ENCODE measurements around the gene PRDM11. TPM values are rescaled to one million over a fixed set of nuclear protein-coding genes. Genes with fewer than 3 reads are reported as not detected.

Gene PRDM11
- total and polyA plus RNA-seq, 2 of the 8 experiments (the other 6 are each of a cell fraction or from before 2014, with no cell fraction given) = 3.6 to 11.7 TPM

GRCh38 chr11:45209891-45210699 is 63.7 kb downstream of the PRDM11 start:
- Histone ChIP-seq H3K27ac (ENCODE audit: low read depth, low read length) (no peak overlapping the region), H2BK15ac (ENCODE audit: low read length) (no peak overlapping the region), H4K91ac (replicated peaks; ENCODE audit: insufficient read length, low read length) (no peak overlapping the region), H3K36me3 (ENCODE audit: control insufficient read depth in 2 of 4, insufficient read depth in 4 of 4, low read length in 3 of 4) (no peaks in the 10 kb centered on the region), H3K4ac (replicated peaks; ENCODE audit: insufficient read length, low read depth, low read length) (no peak overlapping the region), H2BK12ac (ENCODE audit: low read depth, low read length) (0 out of 2 replicates have a peak overlapping the region, but pooled peaks have one; percentile 75), H3K4me3 (ENCODE audit: extremely low read depth in 1 of 4, insufficient read depth in 2 of 4, low read depth in 3 of 4, low read length in 4 of 4) (no peak overlapping the region), H3K23me2 (ENCODE audit: low read depth, low read length) (no peaks in the 10 kb centered on the region), H2BK5ac (ENCODE audit: low read depth, low read length) (0 out of 2 replicates have a peak overlapping the region, but pooled peaks have one; percentile 39), H3K4me2 (ENCODE audit: insufficient read depth in 1 of 2, low read depth in 2 of 2, low read length in 2 of 2) (peak overlapping the region in 1 of 2 experiments; percentile 56; a peak in 2 of 4 replicates), H3K56ac (replicated peaks; ENCODE audit: insufficient read length, low read depth, low read length) (no peak overlapping the region), H3K27me3 (replicated peaks in 1 of 4; ENCODE audit: control insufficient read depth in 3 of 4, extremely low read depth in 1 of 4, insufficient read depth in 3 of 4, low read length in 3 of 4) (no peaks in the 10 kb centered on the region), H4K5ac (ENCODE audit: insufficient read length, low read depth, low read length) (no peak overlapping the region), H3K14ac (ENCODE audit: insufficient read length) (no peak overlapping the region), H4K20me1 (replicated peaks in 1 of 2; ENCODE audit: control insufficient read depth in 1 of 2, insufficient read depth in 2 of 2, low read length in 2 of 2) (no peaks in the 10 kb centered on the region), H3K18ac (ENCODE audit: extremely low read depth, low read length) (peak overlapping the region; percentile 71), H3K79me2 (ENCODE audit: control insufficient read depth in 1 of 2, insufficient read depth in 2 of 2, low read length in 2 of 2) (no peaks in the 10 kb centered on the region), H3K23ac (ENCODE audit: insufficient read length) (no peak overlapping the region), H3K4me1 (replicated peaks in 1 of 4; ENCODE audit: control insufficient read depth in 3 of 4, insufficient read depth in 4 of 4, low read length in 3 of 4) (peaks cover 3 to 22% (median 14%) of the 10 kb centered on the region in 4 experiments), H2BK120ac (replicated peaks; ENCODE audit: low read depth, low read length) (no peak overlapping the region), H2BK20ac (ENCODE audit: low read length) (no peak overlapping the region), H3K9ac (replicated peaks in 1 of 4; ENCODE audit: extremely low read depth in 1 of 4, low read depth in 3 of 4, low read length in 3 of 4) (no peak overlapping the region), H2AFZ (ENCODE audit: low read length) (peak overlapping the region; percentile 72; the same call in 1 of the 2 replicates), H2AK5ac (ENCODE audit: low read depth, low read length) (no peak overlapping the region), H4K8ac (ENCODE audit: extremely low read depth, insufficient read depth, low read length) (peak overlapping the region; percentile 72; the same call in 1 of the 2 replicates), H3K9me3 (ENCODE audit: insufficient read depth in 2 of 2, low read depth in 1 of 2, low read length in 1 of 2) (no peaks in the 10 kb centered on the region), H3K79me1 (ENCODE audit: low read depth, low read length) (no peaks in the 10 kb centered on the region)
- peak in 1 of 2 experiments; percentile 70 for DNase-seq (ENCODE audit: low read depth in 1 of 2, low spot score in 2 of 2)
- CTCF ChIA-PET (ENCODE audit: partially characterized antibody) = interaction anchor here (0.8 to 5.0 kb wide), 15 partner anchors 9 to 233 kb away, joined by 3 to 47 read pairs (median 4); partner anchors contain the start of gene SYT13
- WGBS, 2 experiments (ENCODE audit: extremely low coverage in 1 of 2, insufficient coverage in 1 of 2, insufficient read length in 1 of 2, insufficient replicate concordance in 2 of 2, low coverage in 1 of 2, low lambda C conversion rate in 2 of 2, missing lambda C conversion rate in 1 of 2) = 41% methylated on average over 26 of the region's 29 CpGs; no CpG with 5 or more reads in 1 of the 2 experiments
- POLR2A ChIA-PET (ENCODE audit: partially characterized antibody) = interaction anchor here (1.0 to 3.0 kb wide), 5 partner anchors 12 to 77 kb away, joined by 3 to 10 read pairs (median 3); no protein-coding TSS in a partner anchor
- no peak for FAIRE-seq
- TF ChIP-seq SRF (IDR thresholded peaks at IDR 0.05; ENCODE audit: low read depth, low read length) (no peak), TCF12 (IDR thresholded peaks at IDR 0.05; ENCODE audit: low read depth, low read length) (no peak), EGR1 (IDR thresholded peaks at IDR 0.05; ENCODE audit: borderline replicate concordance, low read depth, low read length) (no peak)

All from H1 (cell line).